HCT116 (cell line): ENCODE measurements around the gene SLC25A29. TPM values are rescaled to one million over a fixed set of nuclear protein-coding genes. Genes with fewer than 3 reads are reported as not detected.

Experiments
- ATAC-seq: fragments of 200-7000 bp; cut with Tn5 transposase; 2 replicates; pipeline ENCODE4 v1.9.1; 2020; ENCODE audit warnings: mild to moderate bottlenecking, moderate library complexity
- BruUV-seq: library from RNA; stranded (reverse); fragments of 400-500 nt; replicated peaks from 2 replicates; lab custom pipeline; 2021; lab: Mats Ljungman, UMichigan
- CTCF ChIA-PET: fragments of 300-600 bp; sonication (Branson Sonifier 250); formaldehyde crosslinking; loops from one replicate; lab custom pipeline; 2021; ENCODE audit warnings: antibody characterized with exemption; lab: Charles Lee
- POLR2A ChIA-PET: fragments of 300-600, 350-600 bp; sonication (Branson Sonifier 250); formaldehyde crosslinking; loops from one replicate; lab custom pipeline; 2021; ENCODE audit warnings: antibody characterized with exemption; lab: Charles Lee
- RAD21 ChIA-PET, 2 experiments: fragments of 300-600 bp; sonication (Branson Sonifier 250); formaldehyde crosslinking; loops; one replicate each; lab custom pipeline; 2023; ENCODE audit warnings: low total read pairs in 2 of 2; ENCODE audit not compliant: uncharacterized antibody in 2 of 2, unreplicated experiment in 2 of 2, low non-redundant PET in 1 of 2; lab: Charles Lee
- DNase-seq: peaks from one replicate; pipeline ENCODE4 v3.0.0-alpha.2; 2010; ENCODE audit warnings: low read depth, low spot score
- H2AFZ ChIP-seq: fragments of 200-600 bp; shearing (Covaris generic), sonication (generic); 2 replicates; pipeline ENCODE4 v1.6.1; 2017; ENCODE audit warnings: low read depth, mixed run types, mixed read lengths, antibody characterized with exemption, low read length; ENCODE audit not compliant: poor library complexity, severe bottlenecking
- H3K27ac ChIP-seq: 2 replicates; pipeline ENCODE4 v1.5.1; 2012; ENCODE audit warnings: low read depth, low read length
- H3K27me3 ChIP-seq: fragments of 200-600 bp; sonication (generic); 2 replicates; pipeline ENCODE4 v1.6.1; 2016; ENCODE audit warnings: mixed run types, low read length, mixed read lengths; ENCODE audit not compliant: insufficient read depth
- H3K36me3 ChIP-seq, 2 experiments: fragments of 200-500 bp in 1 of 2; fragments of 200-600 bp in 1 of 2; sonication (Bioruptor generic) in 1 of 2; sonication (generic) in 1 of 2; 2 replicates each; pipeline versions ENCODE4 v1.5.1 to v1.6.1; 2014 to 2016; ENCODE audit warnings: low read length in 2 of 2, inconsistent platforms in 1 of 2, mixed read lengths in 1 of 2, mixed run types in 1 of 2; ENCODE audit not compliant: insufficient read depth in 2 of 2, control insufficient read depth in 1 of 2
- H3K4me1 ChIP-seq, 2 experiments: fragments of 200-600 bp in 1 of 2; sonication (generic) in 1 of 2; 2 replicates each; pipeline versions ENCODE4 v1.5.1 to v1.6.1; 2012 to 2017; ENCODE audit warnings: low read length in 2 of 2, inconsistent platforms in 1 of 2, mild to moderate bottlenecking in 1 of 2, mixed read lengths in 1 of 2, mixed run types in 1 of 2, moderate library complexity in 1 of 2; ENCODE audit not compliant: insufficient read depth in 2 of 2, control insufficient read depth in 1 of 2
- H3K4me2 ChIP-seq: fragments of 200-600 bp; sonication (generic); 2 replicates; pipeline ENCODE4 v1.6.1; 2017; ENCODE audit warnings: mixed run types, low read length, mixed read lengths
- H3K4me3 ChIP-seq, 2 experiments: fragments of 200-600 bp in 1 of 2; sonication (generic) in 1 of 2; replicated peaks in 1 of 2; 2 replicates each; pipeline ENCODE4 v1.5.1; 2011 to 2016; ENCODE audit warnings: low read length in 2 of 2, control low read depth in 1 of 2, low read depth in 1 of 2, mild to moderate bottlenecking in 1 of 2, mixed read lengths in 1 of 2, mixed run types in 1 of 2
- H3K79me2 ChIP-seq: fragments of 200-600 bp; sonication (generic); 2 replicates; pipeline ENCODE4 v1.6.1; 2017; ENCODE audit warnings: mild to moderate bottlenecking, mixed run types, low read length, moderate library complexity, mixed read lengths; ENCODE audit not compliant: insufficient read depth
- H3K9ac ChIP-seq: fragments of 200-600 bp; sonication (generic); 2 replicates; pipeline ENCODE4 v1.6.1; 2016; ENCODE audit warnings: low read length, mixed read lengths
- H3K9me2 ChIP-seq: fragments of 200-600 bp; sonication (generic), shearing (Covaris generic); 2 replicates; pipeline ENCODE4 v1.6.1; 2017; ENCODE audit warnings: mixed run types, mild to moderate bottlenecking, moderate library complexity; ENCODE audit not compliant: insufficient read depth
- H3K9me3 ChIP-seq, 2 experiments: fragments of 200-500 bp in 1 of 2; fragments of 200-600 bp in 1 of 2; sonication (Bioruptor generic) in 1 of 2; sonication (generic) in 1 of 2; 2 replicates each; pipeline ENCODE4 v1.6.1; 2014 to 2017; ENCODE audit warnings: low read length in 2 of 2, mixed read lengths in 2 of 2, inconsistent platforms in 1 of 2, low read depth in 1 of 2, mild to moderate bottlenecking in 1 of 2, mixed run types in 1 of 2, moderate library complexity in 1 of 2; ENCODE audit not compliant: control insufficient read depth in 1 of 2, insufficient read depth in 1 of 2
- H4K20me1 ChIP-seq: fragments of 200-600 bp; sonication (generic), shearing (Covaris generic); 2 replicates; pipeline ENCODE4 v1.6.1; 2017; ENCODE audit warnings: mixed run types, mild to moderate bottlenecking, moderate library complexity; ENCODE audit not compliant: insufficient read depth
- CTCF ChIP-seq, 3 experiments: fragments of 200-600 bp in 1 of 3; sonication (generic) in 1 of 3; IDR thresholded peaks in 2 of 3; conservative IDR thresholded peaks in 1 of 3; 2 replicates each; pipeline ENCODE4 v1.5.1; 2012 to 2017; ENCODE audit warnings: low read depth in 2 of 3, low read length in 2 of 3, antibody characterized with exemption in 1 of 3, borderline replicate concordance in 1 of 3, control low read depth in 1 of 3, mild to moderate bottlenecking in 1 of 3, mixed read lengths in 1 of 3, mixed run types in 1 of 3, moderate library complexity in 1 of 3; ENCODE audit not compliant: insufficient read depth in 1 of 3
- EGR1 ChIP-seq: IDR thresholded peaks from 2 replicates; pipeline ENCODE4 v1.6.1; 2012; ENCODE audit warnings: low read depth
- EZH2 ChIP-seq: fragments of 200-600 bp; sonication (generic); IDR thresholded peaks from 2 replicates; pipeline ENCODE4 v1.6.1; 2017; ENCODE audit warnings: antibody characterized with exemption, mixed run types
- EZH2phosphoT487 ChIP-seq: fragments of 200-600 bp; IDR thresholded peaks from 2 replicates; pipeline ENCODE4 v1.6.1; 2018; ENCODE audit warnings: antibody characterized with exemption, borderline replicate concordance
- FOSL1 ChIP-seq: IDR thresholded peaks from 2 replicates; pipeline ENCODE4 v1.6.1; 2012; ENCODE audit warnings: low read depth
- POLR2A ChIP-seq: IDR thresholded peaks from 2 replicates; pipeline ENCODE4 v1.7.0; 2011; ENCODE audit warnings: borderline replicate concordance; ENCODE audit not compliant: insufficient read depth, insufficient read length; ENCODE audit errors: extremely low read depth
- REST ChIP-seq: IDR thresholded peaks from 2 replicates; pipeline ENCODE4 v1.6.1; 2012; ENCODE audit warnings: low read depth
- SP1 ChIP-seq: IDR thresholded peaks from 2 replicates; pipeline ENCODE4 v1.6.1; 2012; ENCODE audit warnings: low read depth
- ZBTB33 ChIP-seq: IDR thresholded peaks from 2 replicates; pipeline ENCODE4 v1.6.1; 2011; ENCODE audit warnings: mild to moderate bottlenecking, low read length, moderate library complexity; ENCODE audit not compliant: insufficient replicate concordance; ENCODE audit errors: extremely low read depth
- ZFX ChIP-seq: fragments of 450-650 bp; IDR thresholded peaks from 2 replicates; pipeline ENCODE4 v1.6.1; 2017
- intact Hi-C: fragments of 100-400 bp; cut with micrococcal nuclease; formaldehyde crosslinking; loops from 2 replicates; pipeline ENCODE4 v1.10.0; 2022
- total RNA-seq: library from RNA; stranded (reverse); gene quantifications from one replicate; pipeline ENCODE4 v1.2.1, GENCODE V29; 2021; ENCODE audit not compliant: unreplicated experiment

Gene SLC25A29
- total RNA-seq, 1 experiment from 2014 or later, result 38.7 TPM

GRCh38 chr14:100304825-100305323 is 1.4 kb downstream of the SLC25A29 start:
- TF ChIP-seq ZFX (no peak), REST (no peak), EGR1 (no peak), POLR2A (no peak), SP1 (no peak), EZH2 (no peak), FOSL1 (no peak), CTCF (IDR thresholded peaks at IDR 0.05 in 2 of 3, conservative IDR thresholded peaks at IDR 0.05 in 1 of 3; ENCODE audit: borderline replicate concordance in 1 of 3, insufficient read depth in 1 of 3, low read depth in 2 of 3, low read length in 2 of 3) (no peak), EZH2phosphoT487 (no peak), ZBTB33 (no peak)
- peaks cover 29 to 37% of the 10 kb centered on the region in 2 experiments for H3K4me1 ChIP-seq
- ATAC-seq (peak; percentile 39), DNase-seq (no peak)
- H3K4me2 ChIP-seq, result peak overlapping the region; percentile 96
- H3K9ac ChIP-seq, result peak overlapping the region; percentile 73
- no peaks in the 10 kb centered on the region for H3K9me2 ChIP-seq
- TSS peak; percentile 41 for BruUV-seq
- no peaks in the 10 kb centered on the region for H3K36me3 ChIP-seq
- peaks cover 3% of the 10 kb centered on the region; the same call in 1 of the 2 replicates for H4K20me1 ChIP-seq
- peak overlapping the region; percentile 69 to 72 for H3K4me3 ChIP-seq
- H3K9me3 ChIP-seq, result no peaks in the 10 kb centered on the region
- no peaks in the 10 kb centered on the region for H3K27me3 ChIP-seq
- ChIA-PET POLR2A (no interaction called here), RAD21 (no interaction called here), CTCF (interaction anchor here (0.7 kb wide), 1 partner anchor 19 kb away, joined by 3 read pairs; no protein-coding TSS in a partner anchor)
- peaks cover 7% of the 10 kb centered on the region; the same call in 1 of the 2 replicates for H3K79me2 ChIP-seq
- no peak overlapping the region for H2AFZ ChIP-seq
- intact Hi-C loops, result loop anchor here (2.0 kb wide), 1 partner anchor 72 kb away; the partner anchor contains the start of gene WDR25
- H3K27ac ChIP-seq, result peak overlapping the region; percentile 75
